Karpas-422 (cell line): Measurements from ENCODE around the gene NUDT9. TPM values are rescaled to one million over a fixed set of nuclear protein-coding genes. Genes with fewer than 3 reads are reported as not detected.

Experiments
- DNase-seq: peaks from one replicate; pipeline ENCODE4 v3.0.0-alpha.2; 2015
- H2AFZ ChIP-seq: fragments of 200-600 bp; sonication (generic); 2 replicates; pipeline ENCODE4 v1.6.1; 2014; ENCODE audit warnings: antibody characterized with exemption, low read length, mixed read lengths
- H3K27ac ChIP-seq: fragments of 200-600 bp; sonication (generic); 2 replicates; pipeline ENCODE4 v1.5.1; 2014; ENCODE audit warnings: mild to moderate bottlenecking, low read length, moderate library complexity
- H3K27me3 ChIP-seq: fragments of 200-600 bp; sonication (generic); 2 replicates; pipeline ENCODE4 v1.6.1; 2014; ENCODE audit warnings: low read length, mixed read lengths
- H3K36me3 ChIP-seq: fragments of 200-600 bp; sonication (generic); 2 replicates; pipeline ENCODE4 v1.6.1; 2014; ENCODE audit warnings: low read length, mixed read lengths; ENCODE audit not compliant: insufficient read depth
- H3K4me1 ChIP-seq: fragments of 200-600 bp; sonication (generic); 2 replicates; pipeline ENCODE4 v1.6.1; 2014; ENCODE audit warnings: mild to moderate bottlenecking, low read length, mixed read lengths
- H3K4me2 ChIP-seq: fragments of 200-600 bp; sonication (generic); 2 replicates; pipeline ENCODE4 v1.6.1; 2014; ENCODE audit warnings: low read length, low read depth, mild to moderate bottlenecking; ENCODE audit not compliant: poor library complexity, severe bottlenecking
- H3K4me3 ChIP-seq: fragments of 200-600 bp; sonication (generic); 2 replicates; pipeline ENCODE4 v1.5.1; 2014; ENCODE audit warnings: mild to moderate bottlenecking, antibody characterized with exemption, low read length, mixed read lengths
- H3K79me2 ChIP-seq: fragments of 200-600 bp; sonication (generic); 2 replicates; pipeline ENCODE4 v1.6.1; 2014; ENCODE audit warnings: mild to moderate bottlenecking, low read length, mixed read lengths
- H3K9ac ChIP-seq: fragments of 200-600 bp; sonication (generic); 2 replicates; pipeline ENCODE4 v1.6.0; 2014; ENCODE audit warnings: low read length
- H3K9me2 ChIP-seq: fragments of 200-600 bp; sonication (generic), shearing (Covaris generic); replicated peaks from 2 replicates; pipeline ENCODE4 v1.6.0; 2014; ENCODE audit warnings: mild to moderate bottlenecking, low read length, moderate library complexity; ENCODE audit not compliant: insufficient read depth
- H3K9me3 ChIP-seq: fragments of 300-700, 200-600 bp; sonication (generic); 2 replicates; pipeline ENCODE4 v1.6.1; 2014; ENCODE audit warnings: low read length, mixed read lengths
- H4K20me1 ChIP-seq: fragments of 200-600 bp; sonication (generic); 2 replicates; pipeline ENCODE4 v1.6.1; 2014; ENCODE audit warnings: mild to moderate bottlenecking, antibody characterized with exemption, low read length, low read depth; ENCODE audit not compliant: insufficient read depth
- total RNA-seq: library from RNA; depleted of rRNA; stranded (reverse); fragments of >200 nt; shearing (Covaris generic); gene quantifications from 2 replicates; pipeline ENCODE4 v1.2.3, GENCODE V29; 2014; ENCODE audit warnings: low replicate concordance

NUDT9 gene
- total RNA-seq, 1 experiment from 2014 or later = 18.5 TPM

GRCh38 chr4:87493115-87493514 lies 70.7 kb downstream of the NUDT9 start:
- Histone ChIP-seq H4K20me1 (no peaks in the 10 kb centered on the region), H3K9me2 (no peaks in the 10 kb centered on the region), H3K4me3 (no peak overlapping the region), H3K4me2 (no peak overlapping the region), H3K9ac (no peak overlapping the region), H3K36me3 (no peaks in the 10 kb centered on the region; the same call in 1 of the 2 replicates), H3K9me3 (no peaks in the 10 kb centered on the region), H3K4me1 (peaks cover 7% of the 10 kb centered on the region), H3K27me3 (no peaks in the 10 kb centered on the region), H3K27ac (no peak overlapping the region), H2AFZ (no peak overlapping the region), H3K79me2 (no peaks in the 10 kb centered on the region)
- no peak for DNase-seq

GRCh38 chr4:87497159-87497558 lies 74.8 kb downstream of the NUDT9 start:
- Histone ChIP-seq H3K9me2 (no peaks in the 10 kb centered on the region), H3K9ac (no peak overlapping the region), H3K79me2 (no peaks in the 10 kb centered on the region), H3K9me3 (no peaks in the 10 kb centered on the region), H3K36me3 (no peaks in the 10 kb centered on the region; the same call in 1 of the 2 replicates), H3K4me2 (no peak overlapping the region), H3K4me3 (no peak overlapping the region), H4K20me1 (no peaks in the 10 kb centered on the region), H3K27ac (no peak overlapping the region), H3K27me3 (no peaks in the 10 kb centered on the region), H2AFZ (no peak overlapping the region), H3K4me1 (peaks cover 6% of the 10 kb centered on the region; the same call in 1 of the 2 replicates)
- peak; percentile 76 for DNase-seq

- H3K27ac ChIP-seq = no peak overlapping the region
- no peaks in the 10 kb centered on the region for H3K9me3 ChIP-seq
- H3K4me3 ChIP-seq = no peak overlapping the region
- no peaks in the 10 kb centered on the region for H3K27me3 ChIP-seq
- no peak overlapping the region for H2AFZ ChIP-seq
- H3K36me3 ChIP-seq = no peaks in the 10 kb centered on the region; the same call in 1 of the 2 replicates
- peaks cover 6% of the 10 kb centered on the region; the same call in 1 of the 2 replicates for H3K4me1 ChIP-seq
- no peak overlapping the region for H3K9ac ChIP-seq
- H3K9me2 ChIP-seq = no peaks in the 10 kb centered on the region
- no peaks in the 10 kb centered on the region for H4K20me1 ChIP-seq
- H3K4me2 ChIP-seq = no peak overlapping the region
- H3K79me2 ChIP-seq = no peaks in the 10 kb centered on the region
- DNase-seq = no peak
These were observed 75.2 kb downstream of the NUDT9 start for GRCh38 chr4:87497578-87497977.

GRCh38 chr4:87498446-87498900 lies 76.1 kb downstream of the NUDT9 start:
- Histone ChIP-seq H4K20me1 (no peaks in the 10 kb centered on the region), H2AFZ (no peak overlapping the region), H3K36me3 (no peaks in the 10 kb centered on the region; the same call in 1 of the 2 replicates), H3K79me2 (no peaks in the 10 kb centered on the region), H3K9me3 (no peaks in the 10 kb centered on the region), H3K27ac (no peak overlapping the region), H3K27me3 (no peaks in the 10 kb centered on the region), H3K4me2 (peak overlapping the region; percentile 4), H3K9ac (no peak overlapping the region), H3K4me3 (no peak overlapping the region), H3K4me1 (peaks cover 6% of the 10 kb centered on the region; the same call in 1 of the 2 replicates), H3K9me2 (no peaks in the 10 kb centered on the region)
- DNase-seq = no peak

- Histone ChIP-seq H3K27me3 (no peaks in the 10 kb centered on the region), H3K27ac (no peak overlapping the region), H4K20me1 (no peaks in the 10 kb centered on the region), H3K4me2 (no peak overlapping the region), H3K9me3 (no peaks in the 10 kb centered on the region), H2AFZ (no peak overlapping the region), H3K9me2 (no peaks in the 10 kb centered on the region), H3K4me1 (peaks cover 6% of the 10 kb centered on the region; the same call in 1 of the 2 replicates), H3K79me2 (no peaks in the 10 kb centered on the region), H3K36me3 (no peaks in the 10 kb centered on the region), H3K4me3 (no peak overlapping the region), H3K9ac (no peak overlapping the region)
- no peak for DNase-seq
These were observed 77.2 kb downstream of the NUDT9 start for GRCh38 chr4:87499403-87500091.

GRCh38 chr4:87500092-87500462 lies 77.7 kb downstream of the NUDT9 start:
- Histone ChIP-seq H3K9ac (no peak overlapping the region), H3K36me3 (no peaks in the 10 kb centered on the region), H3K79me2 (no peaks in the 10 kb centered on the region), H3K27ac (no peak overlapping the region), H3K4me2 (no peak overlapping the region), H2AFZ (no peak overlapping the region), H3K9me2 (no peaks in the 10 kb centered on the region), H3K9me3 (no peaks in the 10 kb centered on the region), H4K20me1 (no peaks in the 10 kb centered on the region), H3K4me3 (no peak overlapping the region), H3K4me1 (peaks cover 6% of the 10 kb centered on the region; the same call in 1 of the 2 replicates), H3K27me3 (no peaks in the 10 kb centered on the region)
- no peak for DNase-seq

- H3K9me2 ChIP-seq = no peaks in the 10 kb centered on the region
- H4K20me1 ChIP-seq = no peaks in the 10 kb centered on the region
- H3K36me3 ChIP-seq = no peaks in the 10 kb centered on the region
- H3K27ac ChIP-seq = no peak overlapping the region
- H3K4me3 ChIP-seq = no peak overlapping the region
- H3K4me1 ChIP-seq = peaks cover 6% of the 10 kb centered on the region; the same call in 1 of the 2 replicates
- DNase-seq = no peak
- no peaks in the 10 kb centered on the region for H3K27me3 ChIP-seq
- no peak overlapping the region for H2AFZ ChIP-seq
- no peak overlapping the region for H3K4me2 ChIP-seq
- no peaks in the 10 kb centered on the region for H3K79me2 ChIP-seq
- H3K9me3 ChIP-seq = no peaks in the 10 kb centered on the region
- H3K9ac ChIP-seq = no peak overlapping the region
These were observed 80.3 kb downstream of the NUDT9 start for GRCh38 chr4:87502580-87503238.

GRCh38 chr4:87505862-87506261 lies 83.5 kb downstream of the NUDT9 start:
- H4K20me1 ChIP-seq = no peaks in the 10 kb centered on the region
- H3K4me2 ChIP-seq = no peak overlapping the region
- no peaks in the 10 kb centered on the region for H3K9me2 ChIP-seq
- no peak overlapping the region for H3K4me3 ChIP-seq
- H3K36me3 ChIP-seq = no peaks in the 10 kb centered on the region
- DNase-seq = no peak
- no peaks in the 10 kb centered on the region for H3K9me3 ChIP-seq
- no peaks in the 10 kb centered on the region for H3K4me1 ChIP-seq
- H3K9ac ChIP-seq = no peak overlapping the region
- no peaks in the 10 kb centered on the region for H3K79me2 ChIP-seq
- H3K27me3 ChIP-seq = no peaks in the 10 kb centered on the region
- no peak overlapping the region for H3K27ac ChIP-seq
- H2AFZ ChIP-seq = no peak overlapping the region
